Measurements from ENCODE around the gene KCNK4. TPM values are rescaled to one million over a fixed set of nuclear protein-coding genes. Genes with fewer than 3 reads are reported as not detected.
A peak's percentile ranks its signal among the peaks of the same experiment; 100 is the strongest.

The KCNK4 gene
- total RNA-seq, 1 experiment from 2014 or later: 0.23 TPM

- no peak for DNase-seq (ENCODE audit: low read depth)
These were observed 2.0 kb upstream of the KCNK4 start for GRCh38 chr11:64289002-64289564.

GRCh38 chr11:64290352-64291261 lies 495 bp upstream of the KCNK4 start:
- DNase-seq (ENCODE audit: low read depth): no peak

GRCh38 chr11:64291752-64292459 lies 804 bp downstream of the KCNK4 start:
- DNase-seq (ENCODE audit: low read depth): no peak

- DNase-seq (ENCODE audit: low read depth): no peak
These were observed 1.6 kb downstream of the KCNK4 start for GRCh38 chr11:64292460-64293254.

- DNase-seq (ENCODE audit: low read depth): peak; percentile 24
These were observed 3.7 kb downstream of the KCNK4 start for GRCh38 chr11:64294774-64295173.

GRCh38 chr11:64295760-64296159 lies 4.7 kb downstream of the KCNK4 start:
- DNase-seq (ENCODE audit: low read depth): no peak

- no peak for DNase-seq (ENCODE audit: low read depth)
These were observed 5.1 kb downstream of the KCNK4 start for GRCh38 chr11:64296236-64296635.

GRCh38 chr11:64296830-64297698 lies 6.0 kb downstream of the KCNK4 start:
- DNase-seq (ENCODE audit: low read depth): no peak

- DNase-seq (ENCODE audit: low read depth): no peak
These were observed 6.7 kb downstream of the KCNK4 start for GRCh38 chr11:64297699-64298358.

GRCh38 chr11:64298966-64299846 lies 8.1 kb downstream of the KCNK4 start:
- peak; percentile 22 for DNase-seq (ENCODE audit: low read depth)

- DNase-seq (ENCODE audit: low read depth): no peak
These were observed 8.9 kb downstream of the KCNK4 start, which contains the start of gene CATSPERZ for GRCh38 chr11:64299847-64300648. CATSPERZ (plus strand) TSS chr11:64300358; CDS start chr11:64300411, 53 bp downstream.

GRCh38 chr11:64303109-64304031 lies 12.3 kb downstream of the KCNK4 start:
- no peak for DNase-seq (ENCODE audit: low read depth)

GRCh38 chr11:64304032-64304315 lies 12.9 kb downstream of the KCNK4 start:
- no peak for DNase-seq (ENCODE audit: low read depth)

- peak; percentile 93 for DNase-seq (ENCODE audit: low read depth)
These were observed 13.4 kb downstream of the KCNK4 start for GRCh38 chr11:64304316-64305072.

GRCh38 chr11:64305075-64305690 lies 14.1 kb downstream of the KCNK4 start, which contains the start of gene ESRRA:
ESRRA (plus strand) TSS chr11:64305524; CDS start chr11:64307180, 1,656 bp downstream.
- DNase-seq (ENCODE audit: low read depth): peak; percentile 98
